Measurements from ENCODE around the gene MED13.
A peak's percentile ranks its signal among the peaks of the same experiment; 100 is the strongest.

MED13 gene, protein sequence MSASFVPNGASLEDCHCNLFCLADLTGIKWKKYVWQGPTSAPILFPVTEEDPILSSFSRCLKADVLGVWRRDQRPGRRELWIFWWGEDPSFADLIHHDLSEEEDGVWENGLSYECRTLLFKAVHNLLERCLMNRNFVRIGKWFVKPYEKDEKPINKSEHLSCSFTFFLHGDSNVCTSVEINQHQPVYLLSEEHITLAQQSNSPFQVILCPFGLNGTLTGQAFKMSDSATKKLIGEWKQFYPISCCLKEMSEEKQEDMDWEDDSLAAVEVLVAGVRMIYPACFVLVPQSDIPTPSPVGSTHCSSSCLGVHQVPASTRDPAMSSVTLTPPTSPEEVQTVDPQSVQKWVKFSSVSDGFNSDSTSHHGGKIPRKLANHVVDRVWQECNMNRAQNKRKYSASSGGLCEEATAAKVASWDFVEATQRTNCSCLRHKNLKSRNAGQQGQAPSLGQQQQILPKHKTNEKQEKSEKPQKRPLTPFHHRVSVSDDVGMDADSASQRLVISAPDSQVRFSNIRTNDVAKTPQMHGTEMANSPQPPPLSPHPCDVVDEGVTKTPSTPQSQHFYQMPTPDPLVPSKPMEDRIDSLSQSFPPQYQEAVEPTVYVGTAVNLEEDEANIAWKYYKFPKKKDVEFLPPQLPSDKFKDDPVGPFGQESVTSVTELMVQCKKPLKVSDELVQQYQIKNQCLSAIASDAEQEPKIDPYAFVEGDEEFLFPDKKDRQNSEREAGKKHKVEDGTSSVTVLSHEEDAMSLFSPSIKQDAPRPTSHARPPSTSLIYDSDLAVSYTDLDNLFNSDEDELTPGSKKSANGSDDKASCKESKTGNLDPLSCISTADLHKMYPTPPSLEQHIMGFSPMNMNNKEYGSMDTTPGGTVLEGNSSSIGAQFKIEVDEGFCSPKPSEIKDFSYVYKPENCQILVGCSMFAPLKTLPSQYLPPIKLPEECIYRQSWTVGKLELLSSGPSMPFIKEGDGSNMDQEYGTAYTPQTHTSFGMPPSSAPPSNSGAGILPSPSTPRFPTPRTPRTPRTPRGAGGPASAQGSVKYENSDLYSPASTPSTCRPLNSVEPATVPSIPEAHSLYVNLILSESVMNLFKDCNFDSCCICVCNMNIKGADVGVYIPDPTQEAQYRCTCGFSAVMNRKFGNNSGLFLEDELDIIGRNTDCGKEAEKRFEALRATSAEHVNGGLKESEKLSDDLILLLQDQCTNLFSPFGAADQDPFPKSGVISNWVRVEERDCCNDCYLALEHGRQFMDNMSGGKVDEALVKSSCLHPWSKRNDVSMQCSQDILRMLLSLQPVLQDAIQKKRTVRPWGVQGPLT (N-terminal part only)

DNA sequence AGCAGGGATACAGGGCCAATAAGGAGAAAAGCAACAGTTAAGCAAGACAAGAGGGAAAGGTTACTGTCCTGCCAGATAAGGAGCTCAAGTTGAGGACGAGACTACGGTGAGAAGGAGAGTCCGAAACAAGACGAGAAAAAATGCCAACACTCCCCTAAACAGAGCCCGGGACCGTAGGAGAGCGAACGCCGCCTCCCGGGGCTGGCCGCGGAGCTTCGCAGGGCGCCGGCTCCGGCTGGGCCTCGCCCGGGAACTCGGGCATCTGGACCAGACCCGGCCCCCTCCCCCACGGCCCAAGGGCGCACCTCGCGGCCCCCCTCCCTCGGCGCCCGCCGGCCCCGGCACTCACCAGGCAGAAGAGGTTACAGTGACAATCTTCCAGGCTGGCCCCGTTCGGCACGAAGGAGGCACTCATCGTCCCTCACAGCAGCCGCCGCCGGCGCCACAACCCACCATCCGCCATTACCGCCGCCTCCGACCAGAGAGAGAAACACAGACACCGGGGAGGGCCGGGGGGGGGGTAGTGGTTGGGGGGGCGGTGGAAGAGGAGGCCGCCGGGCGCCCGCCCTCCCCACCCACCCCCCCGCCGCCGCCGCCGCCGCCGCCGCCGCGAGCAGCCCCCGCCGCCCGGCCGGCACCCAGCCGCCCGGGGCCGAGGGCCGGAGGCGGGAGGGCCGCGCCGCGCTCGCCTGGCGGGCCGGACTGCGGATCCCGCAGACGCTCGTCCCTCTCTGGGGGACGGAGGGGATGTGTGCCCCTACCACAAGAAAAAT is at the start of gene MED13:
MED13 (minus strand) TSS at position 488 of the 773 bp plus-strand sequence; CDS start at position 415, 73 bp downstream.
- DNase-seq (ENCODE audit: low read depth in 2 of 2), result peak; percentile 29 to 49

DNA sequence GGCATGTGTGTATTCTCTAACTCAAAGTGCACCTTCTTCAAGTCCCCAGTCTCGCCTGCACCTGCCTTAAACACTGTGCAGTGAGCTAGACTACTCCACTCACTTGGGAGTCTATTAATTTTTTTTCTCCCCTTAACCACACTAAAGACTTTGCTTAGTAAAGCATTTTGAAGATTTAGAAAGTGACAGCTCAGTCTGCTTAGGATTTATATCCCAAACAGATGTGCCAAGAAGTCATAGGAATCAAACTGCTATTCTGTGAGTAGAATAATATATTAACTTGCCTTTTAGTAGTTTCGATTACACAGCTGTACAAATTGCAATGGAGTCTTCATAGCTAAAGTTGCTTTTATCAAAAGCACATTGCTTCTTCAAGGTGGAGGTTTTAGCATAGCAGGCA is 47.2 kb upstream of the MED13 start:
- DNase-seq (ENCODE audit: low read depth in 2 of 2), result no peak

DNA sequence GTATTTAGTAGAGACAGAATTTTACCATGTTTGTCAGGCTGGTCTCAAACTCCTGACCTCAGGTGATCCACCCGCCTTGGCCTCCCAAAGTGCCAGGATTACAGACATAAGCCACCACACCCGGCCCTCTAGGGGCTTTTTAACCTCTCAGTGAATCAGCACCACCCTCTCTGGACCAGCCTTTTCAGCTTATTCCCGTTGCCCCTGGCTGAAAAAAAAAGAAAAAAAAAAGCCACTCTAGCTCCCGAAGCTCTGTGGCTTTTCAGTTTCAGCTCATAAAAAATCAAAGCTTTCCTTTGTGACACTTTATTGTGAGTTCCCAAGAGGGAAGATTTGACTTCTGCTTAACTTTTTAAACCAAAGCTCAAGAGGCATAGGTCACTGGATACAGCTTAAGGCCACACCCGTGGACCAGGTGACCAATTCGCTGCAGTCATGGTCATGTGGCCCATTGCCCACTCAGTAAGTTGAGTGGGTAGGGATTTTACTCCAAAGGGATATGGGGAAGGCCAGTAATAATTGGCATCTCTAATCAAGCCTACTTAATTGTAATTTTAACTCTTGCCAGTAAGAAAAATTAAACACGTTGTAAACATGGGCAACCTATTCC is 46.6 kb upstream of the MED13 start:
- no peak for DNase-seq (ENCODE audit: low read depth in 2 of 2)

DNA sequence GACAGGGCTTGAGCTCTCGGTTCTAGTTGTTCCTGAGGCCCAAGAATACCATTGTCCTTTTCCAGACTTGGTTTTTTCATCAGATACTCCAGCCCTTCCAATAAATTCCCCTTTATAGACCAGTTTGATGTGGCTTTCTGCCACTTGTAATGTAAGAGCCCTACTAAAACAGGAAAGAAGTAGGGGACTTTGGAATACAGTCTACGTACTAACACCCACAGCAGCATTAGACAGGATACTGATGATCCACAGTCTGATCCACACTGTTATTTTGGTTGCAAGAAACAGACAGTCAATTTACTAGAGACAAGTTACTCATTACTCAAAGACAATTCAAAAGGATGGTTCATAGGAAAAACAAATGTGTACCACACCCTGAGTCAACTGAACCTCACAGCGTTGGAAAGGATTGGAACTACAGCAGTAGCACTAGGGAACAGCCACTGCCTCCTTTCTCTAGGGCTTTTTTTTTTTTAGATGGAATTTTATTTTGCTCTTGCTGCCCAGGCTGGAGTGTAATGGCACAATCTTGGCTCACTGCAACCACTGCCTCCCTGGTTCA is 45.9 kb upstream of the MED13 start:
- DNase-seq (ENCODE audit: low read depth in 2 of 2), result no peak

DNA sequence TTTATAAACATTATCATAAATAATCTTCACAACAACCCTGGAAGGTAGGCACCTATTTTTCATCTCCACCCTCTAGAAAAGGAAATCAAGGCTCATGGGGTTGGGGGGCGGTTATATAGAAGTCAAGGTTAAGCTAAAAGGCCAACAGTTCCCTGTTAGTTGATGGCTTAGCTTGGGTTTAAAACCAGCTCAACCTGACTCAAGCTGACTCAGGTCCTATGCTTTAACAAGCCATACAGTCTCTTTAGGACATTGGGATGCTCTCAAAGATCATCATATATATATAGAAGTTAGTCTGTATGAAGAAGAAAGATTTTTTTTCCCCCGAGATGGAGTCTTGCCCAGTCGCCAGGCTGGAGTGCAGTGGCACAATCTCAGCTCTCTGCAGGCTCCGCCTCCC is 44.8 kb upstream of the MED13 start:
- DNase-seq (ENCODE audit: low read depth in 2 of 2), result no peak

DNA sequence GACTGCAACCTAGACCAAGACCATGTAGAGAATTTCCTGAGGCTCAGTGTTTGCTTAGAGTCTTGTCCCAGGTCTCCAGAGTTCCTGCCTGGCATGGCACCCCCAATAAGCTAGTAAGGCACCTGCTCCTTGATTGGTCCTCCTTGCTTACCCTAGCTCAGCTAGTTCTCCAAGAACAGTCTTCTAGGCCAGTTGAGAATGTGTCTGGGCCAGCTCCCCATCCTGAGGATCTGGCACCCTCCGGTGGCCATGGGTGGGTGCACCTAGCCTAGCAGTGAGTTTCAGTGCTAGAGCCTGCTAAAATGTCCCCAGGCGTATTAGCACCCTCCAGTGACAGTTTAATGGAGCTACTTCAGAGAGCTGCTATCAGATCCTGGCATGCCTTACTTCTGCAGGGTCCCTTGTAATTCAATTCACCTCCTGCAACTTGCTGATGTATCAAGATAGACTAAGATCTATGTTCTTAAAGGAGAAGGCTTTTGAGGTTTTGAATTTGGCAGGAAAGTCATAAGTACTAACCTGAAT is 44.4 kb upstream of the MED13 start:
- DNase-seq (ENCODE audit: low read depth in 2 of 2), result peak; percentile 8 to 17

DNA sequence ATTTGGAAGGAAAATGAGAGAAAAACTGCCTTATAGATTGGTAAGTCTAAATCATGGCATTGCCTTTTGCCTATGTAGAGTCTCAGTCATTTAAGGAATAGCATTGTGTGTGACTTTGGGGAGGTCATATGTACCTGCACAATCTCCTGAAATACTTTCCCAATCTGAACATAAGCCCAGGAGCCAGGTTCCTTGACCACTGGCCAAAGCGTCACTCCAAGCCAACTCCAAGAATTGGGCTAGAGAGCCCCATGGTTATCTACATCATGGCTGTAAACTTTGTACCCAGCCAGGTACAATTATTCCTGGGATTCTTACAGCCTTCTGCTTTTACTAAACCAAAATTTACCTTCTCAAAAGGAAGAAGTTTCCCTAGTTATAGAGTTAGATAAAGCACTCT is 40.8 kb upstream of the MED13 start:
- DNase-seq (ENCODE audit: low read depth in 2 of 2), result no peak

DNA sequence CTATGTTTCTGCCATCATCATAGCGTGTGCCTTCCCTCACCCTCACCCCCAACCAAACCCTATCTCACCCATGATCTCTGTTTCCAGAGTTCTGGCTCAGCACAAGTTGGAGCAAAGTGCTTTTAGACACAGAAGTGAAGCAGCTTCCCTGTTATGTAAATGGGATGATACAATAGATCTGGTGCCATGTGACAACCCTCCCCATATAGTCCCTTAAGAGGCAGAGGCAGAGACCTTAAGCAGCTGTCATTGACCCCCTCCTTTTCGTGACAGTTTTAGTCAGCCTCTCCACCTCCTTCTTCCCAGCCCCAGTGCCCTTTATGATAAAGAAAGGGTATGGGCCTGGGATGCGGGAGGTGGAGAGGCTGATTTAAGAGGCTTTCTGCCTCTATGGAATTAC is 40.3 kb upstream of the MED13 start:
- no peak for DNase-seq (ENCODE audit: low read depth in 2 of 2)

DNA sequence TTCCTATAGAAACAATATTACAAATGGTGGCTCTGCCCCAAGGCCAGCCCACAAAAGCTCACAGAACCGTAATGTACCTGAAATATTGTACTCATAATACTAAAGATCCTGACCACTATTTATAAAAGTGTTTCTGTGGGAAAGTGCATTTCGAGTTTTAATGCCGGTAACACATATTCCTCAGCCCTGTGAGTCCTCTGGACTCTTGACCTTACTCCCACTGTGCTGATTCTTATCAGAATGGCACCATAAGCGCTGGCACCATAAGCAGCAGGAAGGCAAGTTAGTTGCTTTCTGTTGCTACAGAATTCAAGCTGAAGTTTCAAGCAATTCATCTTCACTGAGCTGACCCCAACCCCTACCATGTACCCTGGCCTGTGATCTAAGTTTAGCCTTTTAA is 36.4 kb upstream of the MED13 start:
- DNase-seq (ENCODE audit: low read depth in 2 of 2), result no peak

DNA sequence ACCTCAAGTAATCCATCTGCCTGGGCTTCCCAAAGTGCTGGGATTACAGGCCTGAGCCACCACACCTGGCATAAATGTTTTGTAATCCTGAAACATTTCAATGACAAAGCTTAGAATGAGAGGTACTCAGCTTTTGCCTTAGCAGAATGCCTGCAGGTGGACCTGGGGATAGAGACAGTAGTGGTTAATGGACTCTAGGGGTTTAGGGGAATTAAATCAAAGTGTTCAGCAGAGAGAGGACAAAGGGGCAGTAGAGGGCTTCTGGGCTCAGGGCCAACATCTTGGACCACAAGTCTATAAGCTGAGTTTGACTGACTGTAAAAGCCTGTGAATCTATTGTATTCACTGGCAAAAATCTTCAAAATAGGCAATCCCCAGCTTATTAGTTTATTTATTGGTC is 36.0 kb upstream of the MED13 start:
- no peak for DNase-seq (ENCODE audit: low read depth in 2 of 2)

DNA sequence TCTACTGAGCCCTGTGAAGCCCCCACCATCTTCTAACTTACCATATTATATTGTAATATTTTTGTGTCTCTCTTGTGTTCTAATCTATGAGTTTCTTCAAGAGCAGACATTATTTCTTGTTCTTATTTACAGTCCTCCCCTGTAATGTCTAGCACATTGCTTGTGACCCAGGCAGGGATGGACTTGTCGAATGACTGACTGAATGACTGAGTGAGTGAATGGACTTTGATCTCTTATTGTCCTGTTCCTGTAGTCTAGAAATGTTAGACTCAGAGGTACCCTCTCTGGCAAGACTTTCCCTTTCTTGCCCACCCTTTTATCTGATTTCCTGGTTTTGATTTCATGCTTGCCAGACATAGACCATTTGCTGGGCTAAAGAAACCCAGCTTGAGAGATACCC is 35.0 kb upstream of the MED13 start:
- DNase-seq (ENCODE audit: low read depth in 2 of 2), result no peak

DNA sequence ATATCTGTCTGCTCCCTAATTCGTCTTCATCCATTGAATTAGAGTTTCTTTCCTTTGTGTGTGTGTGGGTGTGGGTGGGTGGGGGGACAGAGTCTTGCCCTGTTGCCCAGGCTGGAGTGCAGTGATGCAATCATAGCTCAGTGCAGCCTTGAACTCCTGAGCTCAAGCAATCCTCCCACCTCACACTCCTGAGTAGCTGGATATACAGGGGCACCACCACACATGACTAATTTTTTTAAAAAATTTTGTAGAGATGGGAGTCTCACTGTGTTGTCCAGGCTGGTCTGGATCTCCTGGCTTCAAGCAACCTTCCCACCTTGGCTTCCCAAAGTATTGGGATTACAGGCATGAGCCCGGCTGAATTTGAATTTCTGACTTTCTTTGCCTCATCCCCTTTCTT is 34.5 kb upstream of the MED13 start:
- no peak for DNase-seq (ENCODE audit: low read depth in 2 of 2)

DNA sequence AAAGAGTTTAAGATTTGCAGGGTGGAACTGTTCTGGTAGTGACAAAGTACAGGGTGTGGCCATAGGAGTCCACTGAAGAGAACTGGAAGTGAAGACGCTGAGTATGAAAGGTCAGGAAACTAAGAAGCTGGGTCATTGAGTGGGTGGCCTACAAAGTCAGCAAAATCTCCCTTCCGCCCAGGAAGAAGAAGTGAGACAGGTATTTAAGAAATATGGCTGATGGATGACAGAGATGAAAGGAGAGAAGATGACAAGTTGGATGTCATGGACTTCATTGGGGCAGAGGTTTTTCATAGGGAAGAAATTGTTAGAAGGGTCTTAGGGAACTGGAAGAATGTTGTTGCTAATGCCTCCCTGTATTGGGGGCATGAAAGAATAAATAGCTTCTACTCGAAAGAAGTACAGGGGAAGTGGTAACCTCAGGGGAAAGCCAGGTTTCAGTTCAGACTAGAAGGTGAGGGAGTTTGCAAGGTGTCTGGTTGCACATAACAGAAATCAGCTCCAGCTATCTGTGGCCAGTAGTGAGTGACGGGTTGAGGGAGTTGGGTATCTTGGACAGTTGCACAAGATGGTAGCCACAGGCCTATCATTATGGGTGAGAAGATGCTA is 33.6 kb upstream of the MED13 start:
- DNase-seq (ENCODE audit: low read depth in 2 of 2), result no peak

DNA sequence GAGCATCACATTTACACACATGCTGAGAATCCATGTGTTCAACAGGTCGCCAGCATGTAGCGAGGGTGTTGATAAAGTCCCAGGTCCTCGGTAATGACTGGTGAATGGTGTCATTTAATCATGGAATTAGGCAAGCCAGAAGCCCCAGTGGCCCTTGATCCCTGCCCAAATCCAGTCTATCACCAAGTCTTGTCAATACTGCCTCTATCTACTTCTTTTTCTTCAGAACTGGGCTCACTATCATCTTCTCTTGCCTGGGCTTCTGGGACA is 31.3 kb upstream of the MED13 start:
- no peak for DNase-seq (ENCODE audit: low read depth in 2 of 2)

DNA sequence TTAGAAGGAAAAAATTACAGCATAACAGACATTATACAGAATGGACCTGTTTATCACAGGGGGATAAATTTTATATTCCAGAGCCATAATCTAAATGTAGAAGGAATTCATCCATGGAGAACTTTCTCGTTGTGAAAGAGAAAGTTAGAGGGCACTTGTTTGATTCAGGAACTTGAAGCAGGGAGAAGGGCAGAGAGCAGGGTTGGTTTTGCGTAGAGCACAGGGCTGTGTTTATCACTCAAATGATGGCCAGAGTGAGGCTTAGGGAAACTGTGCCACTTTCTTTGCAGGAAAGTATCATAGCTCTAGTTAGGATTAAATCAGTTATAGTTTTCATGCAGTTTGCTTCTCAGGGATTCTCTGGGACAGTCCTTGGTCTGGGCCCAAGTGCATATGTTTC is 29.1 kb upstream of the MED13 start:
- no peak for DNase-seq (ENCODE audit: low read depth in 2 of 2)

DNA sequence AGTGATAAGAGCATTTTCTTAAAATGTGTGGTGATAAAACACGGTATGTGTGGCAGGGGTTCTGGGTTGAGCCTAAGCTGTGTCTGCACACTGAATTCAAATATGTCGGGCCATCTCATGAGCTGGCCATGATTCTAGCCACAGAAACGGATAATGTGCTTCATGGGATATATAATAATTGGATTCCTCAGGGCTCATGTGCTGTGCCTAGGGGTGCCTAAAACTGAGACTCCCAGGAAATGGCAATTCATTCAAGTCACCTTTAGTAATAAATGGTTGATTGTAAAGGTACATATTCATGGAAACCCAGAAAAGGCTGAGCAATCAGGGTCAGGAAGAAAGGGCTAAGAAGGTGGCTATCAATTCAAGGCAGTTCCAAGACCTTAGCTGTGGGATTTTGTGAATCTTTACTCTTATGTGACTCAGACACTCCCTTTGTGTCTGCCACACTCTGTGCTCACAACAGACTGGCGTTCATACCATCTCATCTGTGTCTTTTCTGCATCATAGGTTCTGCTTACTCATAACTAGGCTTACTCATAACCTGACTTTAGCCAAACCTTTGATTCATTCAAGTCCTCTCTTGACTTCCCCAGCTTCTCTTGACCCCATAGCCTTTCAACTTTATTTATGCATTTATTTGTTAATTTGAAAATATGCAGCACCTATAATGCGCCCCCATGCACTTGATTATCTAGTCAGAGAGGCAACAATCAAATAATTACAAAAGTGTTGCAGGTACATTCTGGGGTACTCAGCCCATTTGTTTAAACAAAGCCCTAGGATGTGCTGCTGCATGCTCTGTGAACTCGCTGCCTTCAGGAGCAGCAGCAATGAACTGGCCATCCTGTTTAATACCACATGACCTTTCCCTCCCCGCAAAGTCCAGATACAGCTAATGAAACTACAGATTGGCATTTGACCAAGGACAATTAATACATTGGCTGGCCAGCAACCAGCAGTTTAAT is 28.4 kb upstream of the MED13 start:
- no peak for DNase-seq (ENCODE audit: low read depth in 2 of 2)

DNA sequence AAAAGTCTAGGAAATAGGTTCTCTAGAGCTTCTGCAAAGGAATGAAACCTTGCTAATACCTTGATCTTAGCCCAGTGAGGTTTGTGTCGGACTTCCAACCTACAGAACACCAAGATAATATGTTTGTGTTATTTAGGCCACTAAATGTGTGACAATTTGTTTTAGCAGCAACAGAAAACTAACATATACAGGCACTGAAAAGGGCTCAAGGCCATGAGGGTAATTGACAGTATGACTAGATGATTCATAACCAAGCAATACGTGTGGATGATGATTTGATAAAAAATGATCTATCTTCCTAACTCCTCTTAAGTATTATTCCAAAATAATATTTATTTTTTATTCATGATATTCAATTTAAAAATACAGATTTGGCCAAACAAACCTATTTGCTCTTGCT is 27.7 kb upstream of the MED13 start:
- no peak for DNase-seq (ENCODE audit: low read depth in 2 of 2)

DNA sequence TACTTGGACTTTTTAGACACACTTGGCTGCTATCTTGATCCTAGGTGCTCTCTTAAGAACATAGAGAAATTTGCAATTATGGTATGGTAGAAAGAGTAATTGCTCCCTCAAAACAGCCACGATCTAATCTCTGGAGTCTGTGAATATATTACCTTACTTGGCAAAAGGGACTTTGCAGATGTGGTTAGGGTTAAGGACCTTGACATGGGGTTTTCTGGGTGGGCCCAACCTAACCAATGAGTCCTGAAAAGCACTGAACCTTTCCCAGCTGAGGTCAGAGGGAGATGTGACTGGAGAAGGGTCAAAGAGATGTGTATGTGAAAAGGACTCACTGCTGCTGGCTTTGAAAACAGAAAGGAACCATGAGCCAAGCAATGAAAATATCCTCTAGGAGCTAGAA is 26.7 kb upstream of the MED13 start:
- DNase-seq (ENCODE audit: low read depth in 2 of 2), result no peak

DNA sequence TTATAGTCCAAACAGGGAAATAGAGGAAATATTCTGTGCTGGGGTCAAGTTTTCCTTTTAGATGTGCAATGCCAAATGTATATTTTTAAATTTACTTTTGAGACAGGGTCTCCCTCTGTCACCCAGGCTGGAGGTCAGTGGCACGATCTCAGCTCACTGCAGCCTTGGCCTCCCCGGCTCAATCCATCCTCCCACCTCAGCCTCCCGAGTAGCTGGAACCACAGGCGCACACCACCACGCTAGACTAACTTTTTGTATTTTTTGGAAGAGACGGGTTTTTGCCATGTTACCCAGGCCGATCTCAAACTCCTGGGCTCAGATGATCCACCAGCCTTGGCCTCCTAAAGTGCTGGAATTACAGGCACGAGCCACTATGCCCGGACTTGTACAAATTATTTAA is 25.8 kb upstream of the MED13 start:
- DNase-seq (ENCODE audit: low read depth in 2 of 2), result no peak
